K562 (cell line): ENCODE measurements around the gene SMARCD2. TPM values are rescaled to one million over a fixed set of nuclear protein-coding genes. Genes with fewer than 3 reads are reported as not detected.

ENCODE experiments used
- ATF3 ChIP-seq, 2 experiments: fragments of 450-650 bp in 1 of 2; sonication (generic) in 1 of 2; formaldehyde crosslinking in 1 of 2; IDR thresholded peaks in 1 of 2; conservative IDR thresholded peaks in 1 of 2; 2 replicates each; pipeline versions ENCODE4 v1.6.1 to v1.8.1; 2016 to 2023; ENCODE audit warnings: mild to moderate bottlenecking in 2 of 2, moderate library complexity in 2 of 2, inconsistent platforms in 1 of 2, missing genetic modification reagents in 1 of 2
- CTCFL ChIP-seq: IDR thresholded peaks from 2 replicates; pipeline ENCODE4 v1.6.1; 2011; ENCODE audit warnings: borderline replicate concordance, low read depth, mild to moderate bottlenecking, moderate library complexity, low read length; ENCODE audit not compliant: insufficient read depth, poor library complexity, severe bottlenecking
- FIP1L1 ChIP-seq: fragments of 200-400 bp; formaldehyde crosslinking; IDR thresholded peaks from 2 replicates; pipeline ENCODE4 v1.6.1; 2018; ENCODE audit warnings: mild to moderate bottlenecking, low read depth, low read length; ENCODE audit not compliant: poor library complexity, severe bottlenecking
- KLF6 ChIP-seq: fragments of 250-450 bp; sonication (Bioruptor Pico); IDR thresholded peaks from 2 replicates; pipeline ENCODE4 v1.4.0; 2020; ENCODE audit warnings: mild to moderate bottlenecking, moderate library complexity, borderline replicate concordance
- REST ChIP-seq, 2 experiments: fragments of 450-650 bp; formaldehyde crosslinking in 1 of 2; IDR thresholded peaks; 2 replicates each; pipeline versions ENCODE4 v1.4.0 to v1.6.1; 2014 to 2020; ENCODE audit warnings: mild to moderate bottlenecking in 2 of 2, borderline replicate concordance in 1 of 2, low read depth in 1 of 2
- TFAP4 ChIP-seq: sonication (generic); formaldehyde crosslinking; IDR thresholded peaks from 2 replicates; pipeline ENCODE4 v1.8.0; 2022; ENCODE audit warnings: missing genetic modification reagents, mild to moderate bottlenecking, moderate library complexity, borderline replicate concordance
- XRCC3 ChIP-seq: fragments of 450-650 bp; IDR thresholded peaks from 2 replicates; pipeline ENCODE4 v1.6.1; 2017; ENCODE audit warnings: mild to moderate bottlenecking, moderate library complexity
- polyA plus RNA-seq, 8 experiments: library from polyadenylated mRNA; depleted of rRNA in 4 of 8; stranded (reverse) in 5 of 8; unstranded in 3 of 8; fragments of >200 nt; fragmentation: Nextera tagmentation in 2 of 8; fragmentation: Illumina TruSeq in 1 of 8; extraction: Ambion mirVana in 2 of 8; extraction: Trizol in 1 of 8; gene quantifications; 2 replicates each; pipeline versions ENCODE4 v1.2.1 to v1.2.3, GENCODE V29; 2011 to 2014; ENCODE audit warnings: inconsistent platforms in 1 of 8, missing spikeins in 1 of 8
- total RNA-seq, 7 experiments: library from RNA; depleted of rRNA in 6 of 7; stranded (reverse); fragments of >200 nt in 6 of 7; fragmentation: Illumina TruSeq in 2 of 7; extraction: Trizol in 2 of 7; gene quantifications; 2 replicates each; pipeline versions ENCODE4 v1.2.1 to v1.2.3, GENCODE V29; 2011 to 2021; ENCODE audit warnings: low replicate concordance in 1 of 7
- TF ChIP-seq, protein P1 (sequence below), 2 experiments: fragments of 250-450 bp in 1 of 2; fragments of 450-650 bp in 1 of 2; sonication (Bioruptor Pico) in 1 of 2; IDR thresholded peaks; 2 replicates each; pipeline versions ENCODE4 v1.6.1 to v1.8.0; 2016 to 2021; ENCODE audit warnings: mild to moderate bottlenecking in 2 of 2, moderate library complexity in 2 of 2, missing compliant biosample characterization in 1 of 2, missing genetic modification characterization in 1 of 2
- TF ChIP-seq, protein P2 (sequence below): sonication (generic); formaldehyde crosslinking; IDR thresholded peaks from 2 replicates; pipeline ENCODE4 v1.8.0; 2022; ENCODE audit warnings: mild to moderate bottlenecking, missing genetic modification reagents

The SMARCD2 gene
- total and polyA plus RNA-seq, 9 of the 15 experiments (the other 6 are each of a cell fraction or from before 2014, with no cell fraction given): 1.7 to 114 (median 90.3) TPM

DNA sequence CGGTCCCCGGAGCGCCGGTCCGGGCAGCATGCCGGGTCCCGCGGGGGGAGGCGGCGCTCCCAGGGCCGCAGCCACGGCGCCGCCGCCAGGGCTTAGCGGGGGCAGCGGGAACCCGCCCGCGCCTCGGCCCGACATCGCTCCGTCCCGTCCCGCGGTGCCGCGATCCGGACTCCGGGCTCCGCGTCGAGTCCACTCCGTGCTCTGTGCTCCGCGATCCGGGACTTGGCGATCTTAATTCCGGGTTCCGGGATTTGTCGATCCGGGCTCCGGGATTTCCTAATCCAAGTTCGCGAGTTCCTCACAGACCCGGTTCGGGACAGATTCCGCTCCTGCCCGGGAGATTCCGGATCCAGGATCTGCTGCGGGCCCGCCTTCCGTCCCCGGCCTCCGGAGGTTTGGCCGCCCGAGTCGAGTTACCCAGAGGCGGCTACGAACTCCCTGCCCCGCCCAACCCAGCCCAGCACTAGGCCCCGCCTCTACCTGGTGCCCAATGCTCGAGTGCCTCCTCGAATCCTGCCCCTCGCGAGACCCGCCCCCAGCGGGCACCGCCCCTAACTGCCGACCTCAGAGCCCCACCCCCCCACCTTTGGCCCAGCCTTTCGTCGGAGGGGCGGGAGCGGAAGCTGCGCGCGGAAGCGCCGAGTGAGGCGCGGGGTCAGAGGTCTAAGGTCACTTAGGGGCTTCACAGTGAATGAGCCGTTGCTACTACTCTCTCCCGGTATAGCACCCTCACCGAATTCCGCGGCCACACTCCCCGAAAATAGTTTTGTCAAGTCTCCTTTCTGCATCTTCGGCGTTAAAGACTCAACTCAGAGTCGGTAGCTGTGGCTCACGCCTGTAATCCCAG, at the start of gene SMARCD2 (continued):
- TF ChIP-seq ATF3 (IDR thresholded peaks at IDR 0.05) (no peak), ATF3 (CRISPR knock-in tag; conservative IDR thresholded peaks at IDR 0.05) (peak; percentile 74), KLF6 (CRISPR knock-in tag) (peak; percentile 76; the same call in 1 of the 2 replicates), TFAP4 (CRISPR knock-in tag) (peak; percentile 84), XRCC3 (no peak), REST (IDR thresholded peaks at IDR 0.05; ENCODE audit: borderline replicate concordance) (peak; percentile 50; the same call in 1 of the 2 replicates), REST (CRISPR knock-in tag; IDR thresholded peaks at IDR 0.05; ENCODE audit: low read depth) (peak; percentile 77; the same call in 1 of the 2 replicates), FIP1L1 (peak; percentile 99), CTCFL (no peak)
- TF ChIP-seq, protein P1, sequence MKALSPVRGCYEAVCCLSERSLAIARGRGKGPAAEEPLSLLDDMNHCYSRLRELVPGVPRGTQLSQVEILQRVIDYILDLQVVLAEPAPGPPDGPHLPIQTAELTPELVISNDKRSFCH (CRISPR knock-in tag; IDR thresholded peaks at IDR 0.05): no peak
- TF ChIP-seq, protein P1 (tag; IDR thresholded peaks at IDR 0.05): peak; percentile 94
- TF ChIP-seq, protein P2, sequence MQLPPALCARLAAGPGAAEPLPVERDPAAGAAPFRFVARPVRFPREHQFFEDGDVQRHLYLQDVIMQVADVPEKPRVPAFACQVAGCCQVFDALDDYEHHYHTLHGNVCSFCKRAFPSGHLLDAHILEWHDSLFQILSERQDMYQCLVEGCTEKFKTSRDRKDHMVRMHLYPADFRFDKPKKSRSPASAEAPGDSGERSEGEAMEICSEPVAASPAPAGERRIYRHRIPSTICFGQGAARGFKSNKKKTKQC (CRISPR knock-in tag): peak; percentile 66
